Left ventricle myocardium inferior (tissue), 1 donor: ENCODE measurements around the gene LINGO4. TPM values are rescaled to one million over a fixed set of nuclear protein-coding genes. Genes with fewer than 3 reads are reported as not detected.

Experiments used
- DNase-seq: peaks from one replicate; pipeline ENCODE4 v3.0.0-alpha.2; 2020
- H3K27ac ChIP-seq: fragments of 200-600 bp; replicated peaks from 2 replicates; pipeline ENCODE4 v1.8.0; 2021
- H3K27me3 ChIP-seq: fragments of 200-600 bp; 2 replicates; pipeline ENCODE4 v1.8.0; 2021; ENCODE audit warnings: low read depth
- H3K36me3 ChIP-seq: fragments of 200-600 bp; 2 replicates; pipeline ENCODE4 v1.8.0; 2021
- H3K4me1 ChIP-seq: fragments of 200-600 bp; 2 replicates; pipeline ENCODE4 v1.8.0; 2021
- H3K4me3 ChIP-seq: fragments of 200-600 bp; 2 replicates; pipeline ENCODE4 v1.8.0; 2021; ENCODE audit warnings: mild to moderate bottlenecking, moderate library complexity
- H3K9me3 ChIP-seq: fragments of 200-600 bp; replicated peaks from 2 replicates; pipeline ENCODE4 v1.8.0; 2021
- CTCF ChIP-seq: fragments of 200-600 bp; IDR thresholded peaks from 2 replicates; pipeline ENCODE4 v1.8.0; 2021; ENCODE audit warnings: antibody characterized with exemption, mild to moderate bottlenecking, borderline replicate concordance
- intact Hi-C: fragments of 100-400 bp; cut with micrococcal nuclease; formaldehyde crosslinking; loops from one replicate; pipeline ENCODE4 v1.11.0; 2022
- total RNA-seq: library from RNA; stranded (reverse); fragmentation: NEBNext Ultra II Directional; extraction: Animal tissue kit (Norgen Biotek cat#: 25700); gene quantifications from one replicate; pipeline ENCODE4 v1.2.1, GENCODE V29; 2021
- donor health status: DM: no; HTN: yes; CAD: no; lungs with severe emphysema.

LINGO4 gene
- total RNA-seq, 1 donor from 2014 or later = 0.77 TPM

DNA sequence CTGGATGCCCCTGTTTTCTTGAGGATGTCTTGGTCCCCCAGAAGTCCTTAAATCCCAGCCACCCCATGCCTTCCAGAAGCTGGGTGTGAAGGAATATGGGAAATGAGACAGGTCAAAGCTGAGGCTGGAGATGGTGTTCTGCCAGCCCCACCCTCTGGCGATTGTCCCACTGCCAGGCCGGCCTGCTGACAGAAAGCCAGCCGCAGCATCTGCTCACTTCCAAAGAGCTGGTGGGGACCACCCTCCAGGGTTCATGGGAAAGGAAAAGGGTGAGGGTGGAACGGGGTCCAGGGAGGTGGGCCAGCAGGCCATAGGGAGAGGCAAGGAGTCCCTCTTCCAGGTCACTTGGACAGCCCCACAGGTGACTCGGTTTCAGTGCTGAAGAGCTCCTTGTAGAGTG lies 1.9 kb upstream of the LINGO4 start:
- intact Hi-C loops = no loop called here
- Histone ChIP-seq H3K27ac (no peak overlapping the region), H3K4me3 (no peak overlapping the region), H3K36me3 (no peaks in the 10 kb centered on the region), H3K27me3 (peaks cover 8% of the 10 kb centered on the region), H3K4me1 (no peaks in the 10 kb centered on the region), H3K9me3 (no peaks in the 10 kb centered on the region)
- TF ChIP-seq CTCF = no peak
- no peak for DNase-seq

DNA sequence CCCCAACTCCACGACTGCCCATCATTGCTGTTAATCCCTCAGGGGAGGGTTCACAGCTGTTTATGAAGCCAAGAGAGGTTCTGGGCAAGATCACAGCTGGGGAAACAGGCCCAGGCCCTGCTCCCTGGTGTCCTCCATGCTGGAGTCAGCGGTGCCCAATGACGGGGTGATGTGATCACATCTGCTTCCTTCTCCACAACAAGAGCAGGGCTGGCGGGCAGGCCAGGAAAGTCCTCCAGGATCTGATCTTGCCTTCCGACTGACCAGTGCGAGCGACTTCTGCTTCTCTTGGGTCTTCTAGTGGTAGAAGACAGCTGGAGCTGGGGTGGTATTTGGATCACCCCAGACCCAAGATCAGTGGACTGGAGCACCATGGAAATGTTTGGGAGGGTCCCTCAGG lies 951 bp upstream of the LINGO4 start:
- H3K9me3 ChIP-seq = no peaks in the 10 kb centered on the region
- no peak for DNase-seq
- intact Hi-C loops = no loop called here
- no peak for TF ChIP-seq CTCF
- H3K4me3 ChIP-seq = no peak overlapping the region
- peaks cover 18% of the 10 kb centered on the region for H3K27me3 ChIP-seq
- no peaks in the 10 kb centered on the region for H3K4me1 ChIP-seq
- H3K27ac ChIP-seq = no peak overlapping the region
- H3K36me3 ChIP-seq = no peaks in the 10 kb centered on the region

DNA sequence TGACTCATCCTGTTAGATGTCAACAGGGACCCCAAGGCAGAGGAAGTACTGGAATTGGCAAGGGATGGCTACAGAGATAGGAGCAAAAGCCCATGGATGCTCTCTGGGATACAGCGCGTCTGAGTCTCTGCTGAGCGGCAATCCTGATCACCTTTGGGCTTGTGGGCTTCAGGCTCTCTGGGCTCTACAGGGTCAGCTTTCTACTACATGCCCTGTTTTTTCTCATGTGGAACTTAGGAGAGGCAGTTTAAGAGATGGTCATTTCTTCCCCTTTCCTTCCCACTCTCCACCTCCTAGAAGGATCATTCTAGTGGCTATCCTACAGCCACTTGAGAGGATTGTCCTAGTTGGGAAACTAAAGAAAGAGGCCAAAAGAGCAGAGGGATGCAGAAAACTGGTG lies 1.3 kb downstream of the LINGO4 start:
- Histone ChIP-seq H3K9me3 (no peaks in the 10 kb centered on the region), H3K4me1 (no peaks in the 10 kb centered on the region), H3K27ac (no peak overlapping the region), H3K27me3 (peaks cover 39% of the 10 kb centered on the region), H3K36me3 (no peaks in the 10 kb centered on the region), H3K4me3 (no peak overlapping the region)
- no peak for DNase-seq
- intact Hi-C loops = no loop called here
- no peak for TF ChIP-seq CTCF

DNA sequence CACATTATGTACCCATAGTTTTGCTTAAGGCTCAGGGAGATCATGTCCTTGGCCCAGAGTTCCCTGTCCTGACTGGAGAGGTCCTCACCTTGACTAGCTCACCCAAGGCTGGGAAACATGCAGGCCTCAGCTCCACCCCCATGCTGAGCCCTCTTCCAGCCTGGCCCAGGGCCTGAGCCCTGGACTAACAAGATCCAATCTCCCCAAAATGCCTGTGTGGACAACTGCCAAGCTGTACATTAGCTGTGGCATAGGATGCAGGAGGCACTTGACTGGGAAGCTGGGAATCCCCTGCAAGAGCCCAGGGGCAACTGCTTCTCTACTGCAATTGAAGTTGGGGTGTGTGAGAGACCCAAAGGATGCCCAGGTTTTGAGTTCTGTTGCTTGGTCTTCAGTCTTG lies 2.1 kb downstream of the LINGO4 start:
- no peak overlapping the region for H3K27ac ChIP-seq
- no peaks in the 10 kb centered on the region for H3K36me3 ChIP-seq
- H3K9me3 ChIP-seq = no peaks in the 10 kb centered on the region
- H3K27me3 ChIP-seq = peaks cover 46% of the 10 kb centered on the region
- no peak for TF ChIP-seq CTCF
- no peaks in the 10 kb centered on the region for H3K4me1 ChIP-seq
- no peak for DNase-seq
- intact Hi-C loops = no loop called here
- no peak overlapping the region for H3K4me3 ChIP-seq

- Histone ChIP-seq H3K4me3 (no peak overlapping the region), H3K27me3 (peaks cover 46% of the 10 kb centered on the region), H3K27ac (no peak overlapping the region), H3K4me1 (no peaks in the 10 kb centered on the region), H3K36me3 (no peaks in the 10 kb centered on the region), H3K9me3 (no peaks in the 10 kb centered on the region)
- no peak for TF ChIP-seq CTCF
- intact Hi-C loops = no loop called here
- DNase-seq = no peak
These were observed 2.8 kb downstream of the LINGO4 start for GRCh38 chr1:151802372-151802771.

DNA sequence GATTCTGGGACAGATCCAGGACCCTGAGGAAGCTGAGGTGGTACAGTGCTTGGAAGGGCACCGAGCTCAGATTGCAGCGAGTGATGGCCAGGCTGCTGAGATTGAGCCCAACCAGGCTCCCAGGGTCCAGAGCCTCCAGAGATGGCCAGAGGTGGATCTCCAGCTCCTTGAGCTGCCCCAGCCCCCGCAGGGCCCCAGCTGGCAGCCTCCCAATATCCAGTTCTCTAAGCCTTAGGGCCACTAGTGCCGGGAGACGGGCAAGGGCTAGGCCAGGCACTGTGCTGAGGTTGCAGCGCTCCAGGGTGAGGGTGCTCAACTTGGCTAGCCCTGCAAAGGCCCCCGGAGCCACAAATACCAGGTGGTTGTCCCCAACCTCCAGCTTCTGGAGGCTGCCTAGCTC lies 3.4 kb downstream of the LINGO4 start:
- no peaks in the 10 kb centered on the region for H3K9me3 ChIP-seq
- no peaks in the 10 kb centered on the region for H3K4me1 ChIP-seq
- intact Hi-C loops = no loop called here
- H3K36me3 ChIP-seq = no peaks in the 10 kb centered on the region
- no peak for TF ChIP-seq CTCF
- peaks cover 46% of the 10 kb centered on the region for H3K27me3 ChIP-seq
- H3K27ac ChIP-seq = no peak overlapping the region
- DNase-seq = no peak
- no peak overlapping the region for H3K4me3 ChIP-seq
